GM12864 (cell line): Measurements from ENCODE around the gene PODXL.

Experiments
- DNase-seq: peaks from one replicate; pipeline ENCODE4 v3.0.0-alpha.2; 2011; ENCODE audit warnings: low read depth
- H3K4me3 ChIP-seq: 2 replicates; pipeline ENCODE4 v1.5.1; 2011; ENCODE audit warnings: mild to moderate bottlenecking, low read depth, low read length, control low read depth
- CTCF ChIP-seq: IDR thresholded peaks from 2 replicates; pipeline ENCODE4 v1.5.1; 2011; ENCODE audit warnings: low read depth, mild to moderate bottlenecking, moderate library complexity, low read length, control low read depth, inconsistent platforms; ENCODE audit errors: missing control alignments

The PODXL gene

GRCh38 chr7:131538813-131539179 is 17.6 kb downstream of the PODXL start:
- no peak for TF ChIP-seq CTCF
- DNase-seq, result no peak
- no peak overlapping the region for H3K4me3 ChIP-seq

GRCh38 chr7:131538071-131538812 is 18.2 kb downstream of the PODXL start:
- no peak for DNase-seq
- H3K4me3 ChIP-seq, result no peak overlapping the region
- no peak for TF ChIP-seq CTCF

GRCh38 chr7:131537571-131537978 is 18.9 kb downstream of the PODXL start:
- H3K4me3 ChIP-seq, result no peak overlapping the region
- TF ChIP-seq CTCF, result no peak
- DNase-seq, result no peak

- TF ChIP-seq CTCF, result no peak
- DNase-seq, result no peak
- no peak overlapping the region for H3K4me3 ChIP-seq
These were observed 20.0 kb downstream of the PODXL start for GRCh38 chr7:131536361-131536849.

- DNase-seq, result no peak
- H3K4me3 ChIP-seq, result no peak overlapping the region
- no peak for TF ChIP-seq CTCF
These were observed 22.6 kb downstream of the PODXL start for GRCh38 chr7:131533566-131534561.

- DNase-seq, result no peak
- TF ChIP-seq CTCF, result no peak
- no peak overlapping the region for H3K4me3 ChIP-seq
These were observed 23.3 kb downstream of the PODXL start for GRCh38 chr7:131533151-131533559.
